CD4-positive, alpha-beta T cell treated with Interleukin-21 for 1 hour (primary cell): ENCODE results near the gene SEMA7A.

Experiments
- DNase-seq: peaks from one replicate; pipeline ENCODE4 v3.0.0-alpha.2; 2020

The SEMA7A gene

GRCh38 chr15:74384881-74385643 lies 48.7 kb downstream of the SEMA7A start:
- DNase-seq, result peak; percentile 60

- no peak for DNase-seq
Measured at GRCh38 chr15:74384566-74384880, 49.2 kb downstream of the SEMA7A start.

- peak; percentile 55 for DNase-seq
Measured at GRCh38 chr15:74383695-74384565, 49.8 kb downstream of the SEMA7A start.

DNA sequence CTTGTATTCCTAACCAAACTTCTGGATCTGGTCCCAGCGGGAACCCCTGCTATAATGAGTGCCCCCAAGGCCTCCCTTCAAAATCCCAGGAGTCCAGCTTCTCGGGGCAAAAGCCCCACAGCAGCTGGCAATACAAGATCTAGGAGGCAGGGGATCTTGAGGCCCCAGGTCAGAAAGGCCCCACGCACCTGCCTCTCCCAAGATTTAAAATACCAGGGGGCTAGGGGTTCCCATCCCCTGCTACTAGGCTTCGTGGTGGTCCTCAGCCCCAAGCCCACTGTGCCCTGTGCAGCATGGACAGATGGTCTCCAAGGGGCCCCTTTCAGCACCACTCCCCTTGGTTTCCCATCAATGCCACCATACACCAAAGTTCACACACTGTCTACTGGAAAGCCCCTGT lies 50.5 kb downstream of the SEMA7A start:
- DNase-seq, result no peak

- peak; percentile 77 for DNase-seq
Measured at GRCh38 chr15:74382004-74382816, 51.5 kb downstream of the SEMA7A start.

DNA sequence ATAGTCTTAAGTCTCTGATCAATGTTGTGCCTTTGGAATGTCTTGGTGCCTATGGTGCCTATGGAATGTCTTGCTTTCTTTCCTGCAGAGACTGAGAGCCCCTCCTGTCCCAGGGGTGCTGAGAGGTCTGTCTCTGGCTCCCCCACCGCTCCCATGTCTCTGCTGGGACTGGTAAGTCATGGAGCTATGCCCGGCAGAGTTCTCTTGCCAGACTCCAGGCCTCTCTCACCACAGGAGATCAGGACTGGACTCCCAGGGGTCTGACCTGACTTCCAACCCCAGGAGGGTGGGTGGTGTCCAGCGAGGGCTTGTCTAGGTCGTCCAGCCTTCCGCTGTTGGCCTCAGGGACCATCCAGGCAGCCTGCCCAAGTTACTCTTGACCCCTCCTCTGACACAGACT lies 52.3 kb downstream of the SEMA7A start:
- DNase-seq, result no peak

- no peak for DNase-seq
Measured at GRCh38 chr15:74381190-74381453, 52.6 kb downstream of the SEMA7A start.

- DNase-seq, result no peak
Measured at GRCh38 chr15:74380361-74381189, 53.2 kb downstream of the SEMA7A start.

GRCh38 chr15:74378848-74379247 lies 54.9 kb downstream of the SEMA7A start:
- no peak for DNase-seq

- no peak for DNase-seq
Measured at GRCh38 chr15:74377831-74378766, 55.7 kb downstream of the SEMA7A start.

GRCh38 chr15:74376825-74377581 lies 56.8 kb downstream of the SEMA7A start:
- DNase-seq, result no peak

DNA sequence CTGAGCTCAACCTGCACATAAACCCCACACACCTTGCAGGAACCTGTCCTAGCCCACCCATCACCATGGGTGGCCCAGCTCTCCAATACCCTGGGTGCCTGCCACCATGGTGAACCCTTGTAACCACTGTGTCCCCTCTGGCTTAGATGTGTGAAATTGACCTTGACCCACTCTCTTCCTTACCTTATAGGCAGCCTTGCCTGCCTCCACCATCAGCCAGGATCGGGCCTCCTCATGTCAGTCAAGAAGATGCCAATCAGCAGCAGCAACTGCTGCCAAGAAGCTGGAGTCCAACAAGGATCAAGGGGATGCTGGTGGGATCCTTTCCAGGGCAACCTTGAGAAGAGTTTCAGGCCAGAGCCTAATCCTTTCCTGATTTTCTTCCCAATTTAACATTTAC lies 57.5 kb downstream of the SEMA7A start:
- no peak for DNase-seq

DNA sequence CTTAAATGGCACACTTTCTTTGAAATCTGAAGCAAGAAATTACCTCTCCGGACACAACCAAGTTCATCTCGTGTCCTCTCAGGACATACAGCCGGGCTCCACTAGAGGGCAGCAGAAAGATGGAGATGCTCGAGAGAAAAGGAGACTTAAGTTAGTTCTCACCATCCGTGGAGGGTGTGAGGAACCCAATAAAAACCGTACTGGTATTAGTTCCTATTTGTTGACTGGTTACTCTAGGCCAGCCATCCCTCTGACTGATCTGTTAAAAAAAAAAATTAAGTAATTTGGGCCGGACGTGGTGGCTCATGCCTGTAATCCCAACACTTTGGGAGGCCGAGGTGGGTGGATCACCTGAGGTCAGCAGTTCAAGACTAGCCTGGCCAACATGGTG lies 58.5 kb downstream of the SEMA7A start:
- DNase-seq, result peak; percentile 87

DNA sequence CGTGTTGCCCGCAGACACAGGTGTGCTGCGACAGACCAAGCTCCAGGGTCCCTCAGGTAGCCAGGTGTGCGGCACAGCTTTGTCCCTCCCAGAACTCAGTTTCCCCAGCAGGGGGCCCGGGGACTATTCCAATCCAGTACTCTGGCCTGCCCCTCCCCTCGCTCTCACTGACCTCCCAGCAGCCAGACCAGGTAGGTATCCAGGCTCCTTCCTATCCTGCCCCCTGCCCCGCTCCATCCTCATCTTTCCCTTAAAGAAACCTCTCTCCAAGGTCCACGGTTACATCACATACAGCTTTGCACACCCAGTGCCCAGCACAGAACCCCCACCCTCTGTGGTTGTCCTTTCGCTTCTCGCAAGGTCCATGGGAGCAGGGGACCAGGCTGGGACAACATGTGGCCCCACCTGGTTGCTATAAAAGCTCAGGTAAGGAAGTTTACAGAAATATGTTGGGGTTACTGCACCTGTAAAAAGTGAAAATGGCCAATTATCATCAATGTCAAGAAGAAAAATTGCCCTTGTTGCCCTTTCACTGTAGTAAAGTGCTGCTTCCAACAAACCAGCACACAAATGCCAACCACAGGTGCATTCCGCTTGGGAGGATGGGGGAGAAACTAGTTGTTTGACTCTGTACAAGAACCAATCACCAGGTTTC lies 59.0 kb downstream of the SEMA7A start:
- DNase-seq, result no peak

DNA sequence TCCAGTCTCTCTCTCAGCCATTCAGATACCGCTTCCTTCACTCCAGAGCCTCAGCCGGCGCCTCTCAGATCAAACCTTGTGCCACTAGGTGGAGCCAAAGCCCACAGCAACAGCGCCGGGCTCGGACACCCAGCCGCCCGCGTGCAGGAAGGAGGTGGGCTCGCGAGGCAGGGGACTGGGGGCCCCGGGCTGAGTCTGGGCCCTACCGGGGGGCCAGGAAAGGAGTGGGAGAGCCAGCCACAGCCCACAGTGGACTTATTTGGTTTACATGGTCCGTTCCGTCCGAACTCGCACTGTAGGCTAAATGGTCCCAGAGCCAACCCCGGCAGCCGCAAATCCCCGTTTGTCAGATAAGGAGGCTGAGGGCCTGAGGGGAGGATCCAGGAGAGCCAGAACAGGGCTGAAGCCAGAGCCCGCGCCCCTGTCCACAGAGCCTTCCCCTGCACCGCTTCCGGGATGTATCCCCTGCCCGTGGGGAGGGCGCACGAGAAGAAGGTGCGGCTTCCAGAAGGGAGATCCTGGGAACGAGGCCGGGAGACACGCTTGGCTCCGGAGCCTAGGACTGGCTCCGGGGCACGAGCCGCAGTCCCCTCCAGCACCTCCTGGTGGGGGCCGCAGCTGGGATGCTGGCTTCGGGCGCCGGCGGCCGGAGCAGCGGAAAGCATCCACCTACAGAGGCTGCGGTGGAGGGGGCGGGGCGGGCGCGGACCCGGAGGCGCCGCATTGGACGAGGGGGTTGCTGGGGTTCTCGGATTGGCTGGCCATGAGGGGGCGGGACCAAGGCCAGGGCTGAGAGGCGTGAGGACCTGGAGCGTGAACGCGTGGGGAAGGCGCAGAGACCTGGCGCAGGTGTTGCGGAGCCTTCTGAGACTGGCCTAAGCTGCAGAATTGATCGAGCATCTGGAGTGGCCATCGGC lies 59.8 kb downstream of the SEMA7A start:
- peak; percentile 95 for DNase-seq

DNA sequence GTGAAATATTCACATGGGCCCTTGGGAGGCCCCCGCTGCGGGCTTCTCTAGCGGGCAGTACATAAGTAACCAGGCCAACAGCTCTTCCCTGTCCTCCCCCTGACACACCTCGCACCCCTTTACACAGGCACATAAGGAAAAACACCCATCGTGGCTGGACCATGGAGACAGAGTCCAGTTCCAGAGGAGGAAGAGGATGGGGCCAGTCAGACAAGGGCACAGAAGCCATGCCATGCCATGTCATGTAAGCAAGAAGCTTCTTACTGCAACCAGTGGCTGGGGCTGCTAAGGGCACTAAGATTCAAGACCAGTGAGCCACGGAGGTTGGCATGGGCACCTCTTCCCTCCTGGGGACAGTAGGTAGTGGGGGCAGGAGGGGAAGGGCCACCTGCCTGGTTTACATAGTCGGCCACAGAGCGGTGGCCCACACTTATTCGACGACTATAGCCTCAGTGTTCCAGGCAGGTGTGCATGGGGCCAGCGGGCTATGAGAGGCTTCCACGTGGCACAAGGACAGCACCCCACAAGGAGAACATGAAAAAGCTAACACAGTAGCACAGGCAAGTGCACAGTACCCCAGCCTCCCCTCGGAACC lies 60.6 kb downstream of the SEMA7A start:
- no peak for DNase-seq

GRCh38 chr15:74370471-74370870 lies 63.3 kb downstream of the SEMA7A start:
- no peak for DNase-seq

DNA sequence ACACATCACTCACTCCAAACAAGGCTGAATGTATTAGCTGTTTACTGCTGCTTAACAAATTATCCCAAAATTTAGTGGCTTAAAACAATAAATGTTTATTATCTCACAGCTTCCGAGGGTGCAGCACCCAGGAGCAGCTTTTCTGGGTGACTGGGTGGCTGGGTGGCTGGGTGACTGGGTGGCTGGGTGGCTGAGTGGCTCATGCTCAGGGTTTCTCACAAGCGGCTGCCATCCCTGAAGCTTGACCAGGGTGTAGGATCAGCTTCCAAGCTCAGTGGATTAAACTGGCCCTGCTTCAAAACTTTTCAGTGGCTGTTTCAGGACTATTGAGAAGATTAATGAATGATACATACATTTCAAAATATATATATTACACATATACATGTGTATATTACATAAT lies 64.0 kb downstream of the SEMA7A start:
- DNase-seq, result no peak
